ENCODE measurements around the gene MAP3K13. TPM values are rescaled to one million over a fixed set of nuclear protein-coding genes. Genes with fewer than 3 reads are reported as not detected.
"Not testable (repeated sequence)": the region's sequence is repeated elsewhere in the genome, so short reads cannot be mapped to it uniquely, and the experiment has no call there.

Gene MAP3K13
- total RNA-seq, 3 donors from 2014 or later: 9.1 to 34.7 (median 23.9) TPM

GRCh38 chr3:185469542-185469941 is 106.6 kb downstream of the MAP3K13 start:
- Histone ChIP-seq H3K27me3 (no peaks in the 10 kb centered on the region), H3K9me3 (no peaks in the 10 kb centered on the region), H3K4me3 (no peak overlapping the region), H3K4me1 (no peaks in the 10 kb centered on the region), H3K27ac (no peak overlapping the region), H3K36me3 (no peaks in the 10 kb centered on the region)
- intact Hi-C loops (cut with DNase I; ENCODE audit: low total_unique reads): no loop called here
- TF ChIP-seq CTCF (IDR thresholded peaks at IDR 0.05) (no peak), POLR2A (IDR thresholded peaks at IDR 0.05) (no peak), POLR2AphosphoS5 (IDR thresholded peaks at IDR 0.05) (no peak)
- no peak for DNase-seq (ENCODE audit: low spot score in 2 of 2)

- TF ChIP-seq POLR2A (IDR thresholded peaks at IDR 0.05) (no peak), CTCF (IDR thresholded peaks at IDR 0.05) (no peak), POLR2AphosphoS5 (IDR thresholded peaks at IDR 0.05) (no peak)
- H3K4me3 ChIP-seq: no peak overlapping the region
- no peak for DNase-seq (ENCODE audit: low spot score in 2 of 2)
- H3K36me3 ChIP-seq: no peaks in the 10 kb centered on the region
- H3K27ac ChIP-seq: no peak overlapping the region
- intact Hi-C loops (cut with DNase I; ENCODE audit: low total_unique reads): no loop called here
- H3K27me3 ChIP-seq: no peaks in the 10 kb centered on the region
- no peaks in the 10 kb centered on the region for H3K9me3 ChIP-seq
- H3K4me1 ChIP-seq: no peaks in the 10 kb centered on the region
These were observed 107.4 kb downstream of the MAP3K13 start for GRCh38 chr3:185470323-185470722.

GRCh38 chr3:185473290-185473815 is 110.4 kb downstream of the MAP3K13 start:
- no peaks in the 10 kb centered on the region for H3K9me3 ChIP-seq
- no peak for TF ChIP-seq CTCF (IDR thresholded peaks at IDR 0.05)
- H3K27ac ChIP-seq: no peak overlapping the region
- DNase-seq (ENCODE audit: low spot score in 2 of 2): no peak
- H3K4me3 ChIP-seq: no peak overlapping the region
- intact Hi-C loops (cut with DNase I; ENCODE audit: low total_unique reads): no loop called here
- H3K36me3 ChIP-seq: no peaks in the 10 kb centered on the region
- H3K27me3 ChIP-seq: no peaks in the 10 kb centered on the region
- H3K4me1 ChIP-seq: no peaks in the 10 kb centered on the region

GRCh38 chr3:185474922-185475321 is 112.0 kb downstream of the MAP3K13 start:
- H3K4me3 ChIP-seq; H3K36me3 ChIP-seq; H3K27ac ChIP-seq; H3K9me3 ChIP-seq; H3K27me3 ChIP-seq; DNase-seq (ENCODE audit: low spot score in 2 of 2); H3K4me1 ChIP-seq: not testable (repeated sequence)
- intact Hi-C loops (cut with DNase I; ENCODE audit: low total_unique reads): loop anchor here (5.0 kb wide), 1 partner anchor 388 kb away; no protein-coding TSS in a partner anchor

- H3K36me3 ChIP-seq: no peaks in the 10 kb centered on the region
- no peak overlapping the region for H3K4me3 ChIP-seq
- H3K27me3 ChIP-seq: no peaks in the 10 kb centered on the region
- intact Hi-C loops (cut with DNase I; ENCODE audit: low total_unique reads): loop anchor here (5.0 kb wide), 1 partner anchor 390 kb away; no protein-coding TSS in a partner anchor
- DNase-seq (ENCODE audit: low spot score in 2 of 2): no peak
- H3K9me3 ChIP-seq: no peaks in the 10 kb centered on the region
- no peaks in the 10 kb centered on the region for H3K4me1 ChIP-seq
- TF ChIP-seq POLR2AphosphoS5 (IDR thresholded peaks at IDR 0.05): no peak
- no peak for TF ChIP-seq POLR2A (IDR thresholded peaks at IDR 0.05)
- TF ChIP-seq CTCF (IDR thresholded peaks at IDR 0.05): no peak
- H3K27ac ChIP-seq: no peak overlapping the region
These were observed 114.4 kb downstream of the MAP3K13 start for GRCh38 chr3:185477316-185477715.
